SK-N-MC (cell line): ENCODE data around the gene LPAR1.

ENCODE experiments used
- EZH2 ChIP-seq: fragments of 200-600 bp; sonication (generic); IDR thresholded peaks from one replicate; pipeline ENCODE4 v1.6.1; 2017; ENCODE audit warnings: antibody characterized with exemption
- FOXP2 ChIP-seq: optimal IDR thresholded peaks from 2 replicates; pipeline ENCODE3; 2011; ENCODE audit warnings: mild to moderate bottlenecking, moderate library complexity; ENCODE audit not compliant: insufficient read depth; ENCODE audit errors: extremely low read length, control extremely low read depth
- POLR2AphosphoS5 ChIP-seq: IDR thresholded peaks from 2 replicates; pipeline ENCODE4 v1.6.1; 2012; ENCODE audit warnings: mild to moderate bottlenecking, low read depth, low read length, borderline replicate concordance

- TF ChIP-seq EZH2 (no peak), POLR2AphosphoS5 (no peak), FOXP2 (no peak)
Measured at GRCh38 chr9:110869931-110870330, 168.3 kb downstream of the LPAR1 start.
